Stimulated activated effector memory CD8-positive, alpha-beta T cell treated with anti-CD3 and anti-CD28 coated beads, Interleukin-12 subunit alpha, Interleukin-12 subunit beta, amount 100 ng/mL, for 72 hours (primary cell): Measurements from ENCODE around the gene ZNF236.
"Not testable (repeated sequence)": the region's sequence is repeated elsewhere in the genome, so short reads cannot be mapped to it uniquely, and the experiment has no call there.

ENCODE experiments used
- ATAC-seq: fragments of 150-1000 bp; cut with Tn5 transposase; 2 replicates; pipeline ENCODE4 v1.10.0; 2021
- DNase-seq, 2 donors: peaks; one replicate each; pipeline ENCODE4 v3.0.0; 2021 to 2022; ENCODE audit warnings: low spot score in 2 of 2
- H3K27ac Mint-ChIP-seq: one replicate; pipeline ENCODE4 v1.8.0; 2022; ENCODE audit warnings: mild to moderate bottlenecking, mixed read lengths
- H3K36me3 Mint-ChIP-seq: one replicate; pipeline ENCODE4 v1.8.0; 2022; ENCODE audit warnings: mild to moderate bottlenecking, mixed read lengths
- H3K4me1 Mint-ChIP-seq: one replicate; pipeline ENCODE4 v1.8.0; 2022; ENCODE audit warnings: mixed read lengths
- H3K4me3 Mint-ChIP-seq: one replicate; pipeline ENCODE4 v1.8.0; 2022; ENCODE audit warnings: mild to moderate bottlenecking, mixed read lengths
- H3K9me3 Mint-ChIP-seq: one replicate; pipeline ENCODE4 v1.8.0; 2022; ENCODE audit warnings: mixed read lengths

Gene ZNF236

DNA sequence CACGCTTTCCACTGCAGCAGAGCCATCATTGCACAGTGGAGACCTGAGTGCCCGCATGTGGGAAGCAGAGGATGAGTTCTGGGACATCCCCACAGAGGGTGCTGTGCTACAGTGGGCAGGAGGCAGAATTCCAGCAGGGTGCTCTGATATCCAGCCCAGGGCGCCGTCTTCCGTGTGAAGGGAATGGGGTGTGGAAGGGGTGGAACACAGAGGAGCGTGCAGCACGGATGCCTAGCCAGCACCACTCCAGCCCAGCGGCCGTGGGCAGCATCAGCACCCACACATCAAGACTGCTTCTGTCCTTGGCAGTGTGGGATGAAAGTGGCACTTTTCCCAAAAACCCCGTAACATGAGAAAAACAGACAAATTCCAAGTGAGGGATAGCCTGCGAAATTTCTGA, 134.3 kb downstream of the ZNF236 start:
- Mint-ChIP-seq H3K4me1 (peaks cover 12% of the 10 kb centered on the region), H3K27ac (peak overlapping the region; percentile 80), H3K4me3 (peak overlapping the region; percentile 34), H3K36me3 (peaks cover 53% of the 10 kb centered on the region), H3K9me3 (no peaks in the 10 kb centered on the region)
- no peak for ATAC-seq
- no peak for DNase-seq

DNA sequence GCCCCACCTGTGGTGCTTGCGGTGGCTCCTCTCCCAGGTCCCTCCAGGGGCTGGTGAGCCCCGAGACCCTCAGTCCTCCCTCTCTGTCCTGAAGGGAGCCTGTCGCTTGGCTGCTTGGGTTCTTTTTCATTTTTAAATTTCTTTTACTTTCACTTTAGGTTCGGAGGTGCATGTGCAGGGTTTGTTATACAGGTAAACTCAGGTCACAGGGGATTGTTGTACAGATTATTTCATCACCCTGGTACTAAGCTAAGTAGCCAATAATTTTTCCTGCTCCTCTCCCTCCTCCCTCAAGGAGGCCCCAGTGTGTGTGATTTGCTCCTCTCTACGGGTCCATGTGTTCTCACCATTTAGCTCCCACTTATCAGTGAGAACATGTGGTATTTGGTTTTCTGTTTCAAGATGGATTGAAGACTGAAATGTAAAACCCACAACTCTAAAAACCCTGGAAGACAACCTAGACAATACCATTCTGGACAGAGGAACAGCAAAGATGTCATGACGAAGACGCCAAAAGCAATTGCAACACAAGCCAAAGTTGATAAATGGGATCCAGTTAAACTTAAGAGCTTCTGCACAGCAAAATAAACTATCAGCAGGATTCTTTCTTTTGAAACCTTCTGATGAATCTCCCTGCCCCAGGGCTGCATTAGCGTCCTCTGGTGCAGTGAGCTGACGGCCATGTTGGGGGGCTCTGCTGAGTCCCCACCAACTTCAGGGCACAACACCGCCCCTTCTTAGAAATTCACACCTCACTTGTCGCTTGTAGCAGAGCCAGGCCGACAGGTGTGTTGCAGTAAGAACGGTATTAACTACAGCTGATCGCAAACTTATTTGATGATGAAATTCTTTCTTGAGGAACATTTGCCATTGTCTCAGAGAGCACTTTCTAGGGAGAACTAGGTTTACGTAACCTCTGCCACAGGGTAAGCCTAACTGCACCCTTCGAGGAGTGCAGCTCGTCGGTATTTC, 135.3 kb downstream of the ZNF236 start:
- ATAC-seq (no peak), DNase-seq (no peak)
- H3K4me3 Mint-ChIP-seq: peak overlapping the region; percentile 34
- H3K36me3 Mint-ChIP-seq: peaks cover 61% of the 10 kb centered on the region
- no peaks in the 10 kb centered on the region for H3K9me3 Mint-ChIP-seq
- H3K4me1 Mint-ChIP-seq: peaks cover 19% of the 10 kb centered on the region
- peak overlapping the region; percentile 80 for H3K27ac Mint-ChIP-seq

DNA sequence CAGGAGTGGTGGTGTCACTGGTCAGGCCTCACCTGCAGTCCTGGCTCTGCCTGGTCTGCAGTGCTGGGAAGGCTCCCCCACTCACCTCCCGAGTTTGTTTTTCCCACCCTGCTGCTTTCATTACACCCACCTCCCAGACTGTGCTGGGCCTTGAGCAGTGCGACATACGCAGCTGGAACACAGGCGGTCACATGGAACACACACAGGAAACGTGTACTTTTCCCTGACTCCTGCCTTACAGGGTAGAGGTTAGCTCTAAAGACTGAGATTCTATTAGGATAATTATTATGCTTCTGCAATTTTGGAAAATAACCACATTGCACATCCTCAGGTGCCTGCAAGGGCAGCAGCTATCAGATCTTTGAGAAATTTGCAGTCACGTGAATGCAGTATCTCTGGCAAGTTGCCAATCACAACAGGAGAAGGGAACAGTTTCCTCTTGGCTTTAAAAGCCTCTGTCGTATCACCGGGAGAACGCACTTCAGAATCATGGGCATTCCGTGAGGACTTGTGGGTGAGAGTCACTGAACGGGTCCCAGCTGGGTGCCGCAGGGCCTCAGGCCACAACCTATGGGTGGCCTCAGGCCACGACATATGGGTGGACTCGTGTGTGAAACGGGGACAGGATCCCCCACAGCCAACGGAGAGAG, 136.5 kb downstream of the ZNF236 start:
- H3K4me1 Mint-ChIP-seq: peaks cover 31% of the 10 kb centered on the region
- no peaks in the 10 kb centered on the region for H3K9me3 Mint-ChIP-seq
- DNase-seq: no peak
- no peak overlapping the region for H3K27ac Mint-ChIP-seq
- peaks cover 68% of the 10 kb centered on the region for H3K36me3 Mint-ChIP-seq
- no peak overlapping the region for H3K4me3 Mint-ChIP-seq
- ATAC-seq: peak; percentile 31

DNA sequence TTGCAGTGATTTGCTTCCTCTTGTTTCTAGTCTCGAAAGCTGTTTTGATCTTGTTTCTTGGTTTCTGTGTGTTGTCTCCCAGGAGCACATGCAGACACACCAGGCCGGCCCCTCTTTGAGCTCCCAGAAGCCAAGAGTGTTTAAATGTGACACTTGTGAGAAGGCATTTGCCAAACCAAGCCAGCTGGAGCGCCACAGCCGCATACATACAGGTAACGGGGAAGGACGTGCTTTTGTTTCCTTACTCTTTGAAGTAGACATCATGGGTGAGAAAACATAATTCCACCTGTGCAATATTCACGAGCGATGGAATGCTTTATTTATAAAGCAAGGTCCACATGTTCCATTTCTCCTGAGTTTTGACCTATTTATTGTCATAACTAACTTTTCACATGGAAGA, 137.2 kb downstream of the ZNF236 start:
- no peak for DNase-seq
- no peak for ATAC-seq
- Mint-ChIP-seq H3K4me1 (peaks cover 38% of the 10 kb centered on the region), H3K9me3 (no peaks in the 10 kb centered on the region), H3K4me3 (no peak overlapping the region), H3K27ac (no peak overlapping the region), H3K36me3 (peaks cover 65% of the 10 kb centered on the region)

DNA sequence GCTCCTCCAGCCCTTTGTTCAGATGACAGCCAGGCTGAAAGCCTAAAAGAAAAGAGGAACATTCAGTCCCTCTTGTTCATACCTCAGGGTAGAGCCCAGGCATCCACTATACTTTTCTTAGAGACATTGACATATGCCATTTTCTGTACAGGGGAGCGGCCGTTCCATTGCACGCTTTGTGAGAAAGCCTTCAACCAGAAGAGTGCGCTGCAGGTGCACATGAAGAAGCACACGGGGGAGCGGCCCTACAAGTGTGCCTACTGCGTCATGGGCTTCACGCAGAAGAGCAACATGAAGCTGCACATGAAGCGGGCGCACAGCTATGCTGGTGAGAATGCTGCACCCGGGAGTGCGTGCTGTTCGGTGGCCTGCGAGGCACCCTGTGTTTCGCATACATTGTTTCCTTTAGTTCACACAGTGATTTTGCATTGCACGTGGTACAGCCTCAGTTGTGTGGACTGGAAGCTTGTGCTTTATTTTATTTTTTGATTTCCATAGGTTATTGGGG, 138.2 kb downstream of the ZNF236 start:
- Mint-ChIP-seq H3K27ac (no peak overlapping the region), H3K4me3 (no peak overlapping the region), H3K36me3 (peaks cover 72% of the 10 kb centered on the region), H3K9me3 (no peaks in the 10 kb centered on the region), H3K4me1 (peaks cover 46% of the 10 kb centered on the region)
- no peak for DNase-seq
- no peak for ATAC-seq

DNA sequence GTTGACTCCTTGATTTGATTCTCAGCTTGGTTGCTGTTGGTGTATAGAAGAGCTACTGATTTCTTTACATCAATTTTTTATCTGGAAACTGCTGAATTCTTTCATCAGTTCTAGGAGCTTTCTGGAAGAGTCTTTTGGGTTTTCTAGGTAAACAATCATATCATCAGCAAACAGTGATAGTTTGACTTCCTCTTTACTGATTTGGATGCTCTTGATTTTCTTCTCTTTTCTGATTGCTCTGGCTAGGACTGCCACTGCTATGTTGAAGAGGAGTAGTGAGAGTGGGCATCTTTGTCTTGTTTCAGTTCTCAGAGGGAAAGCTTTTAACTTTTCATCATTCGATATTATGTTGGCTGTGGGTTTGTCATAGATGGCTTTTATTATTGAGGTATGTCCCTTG, 140.5 kb downstream of the ZNF236 start:
- Mint-ChIP-seq H3K9me3 (no peaks in the 10 kb centered on the region), H3K4me3 (no peak overlapping the region), H3K36me3 (peaks cover 59% of the 10 kb centered on the region), H3K27ac (peak overlapping the region; percentile 57), H3K4me1 (peaks cover 37% of the 10 kb centered on the region)
- ATAC-seq: no peak
- no peak for DNase-seq

DNA sequence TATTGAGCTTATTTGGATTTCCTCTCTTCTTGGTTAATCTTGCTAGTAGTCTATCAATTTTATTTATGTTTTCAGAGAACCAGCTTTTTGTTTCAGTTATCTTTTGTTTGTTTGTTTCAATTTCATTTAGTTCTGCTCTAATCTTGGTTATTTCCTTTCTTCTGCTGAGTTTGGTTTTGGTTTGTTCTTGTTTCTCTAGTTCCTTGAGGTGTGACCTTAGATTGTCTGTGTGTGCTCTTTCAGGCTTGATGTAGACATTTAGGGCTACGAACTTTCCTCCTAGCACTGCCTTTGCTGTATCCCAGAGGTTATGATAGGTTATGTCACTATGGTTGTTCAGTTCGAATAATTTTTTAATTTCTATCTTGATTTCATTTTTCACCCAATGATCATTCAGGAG, 141.6 kb downstream of the ZNF236 start:
- peak overlapping the region; percentile 17 for H3K4me3 Mint-ChIP-seq
- H3K36me3 Mint-ChIP-seq: peaks cover 52% of the 10 kb centered on the region

DNA sequence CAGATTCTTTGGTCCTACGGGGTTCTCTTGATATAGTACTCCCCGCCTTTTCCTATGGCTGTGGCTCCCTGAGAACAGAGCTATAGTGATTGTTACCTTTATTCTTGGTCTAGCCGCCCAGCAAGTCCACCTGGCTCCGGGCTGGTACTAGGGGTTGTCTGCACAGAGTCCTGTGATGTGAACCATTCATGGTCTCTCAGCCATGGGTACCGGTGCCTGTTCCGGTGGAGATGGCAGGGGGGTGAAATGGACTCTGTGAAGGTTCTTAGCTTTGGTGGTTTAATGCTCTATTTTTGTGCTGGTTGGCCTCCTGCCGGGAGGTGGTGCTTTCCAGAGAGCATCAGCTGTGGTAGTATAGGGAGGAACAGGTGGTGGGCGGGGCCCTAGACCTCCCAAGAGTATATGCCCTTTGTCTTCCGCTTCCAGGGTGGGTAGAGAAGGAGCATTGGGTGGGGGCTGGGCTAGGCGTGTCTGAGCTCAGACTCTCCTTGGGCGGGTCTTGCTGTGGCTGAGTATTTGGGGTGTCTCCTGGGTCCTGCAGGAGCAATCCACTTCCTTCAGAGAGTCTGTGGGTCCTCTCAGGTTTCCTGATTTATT, 143.3 kb downstream of the ZNF236 start:
- H3K36me3 Mint-ChIP-seq: peaks cover 41% of the 10 kb centered on the region
- ATAC-seq, H3K4me3 Mint-ChIP-seq, DNase-seq, H3K9me3 Mint-ChIP-seq: not testable (repeated sequence)
- H3K27ac Mint-ChIP-seq: peak overlapping the region; percentile 71
- peaks cover 37% of the 10 kb centered on the region for H3K4me1 Mint-ChIP-seq

More for the DNA sequence above, 141.6 kb downstream of the ZNF236 start:
- no peak for DNase-seq
- H3K4me1 Mint-ChIP-seq: peaks cover 37% of the 10 kb centered on the region
- no peaks in the 10 kb centered on the region for H3K9me3 Mint-ChIP-seq
- H3K27ac Mint-ChIP-seq: peak overlapping the region; percentile 57
- ATAC-seq: no peak

DNA sequence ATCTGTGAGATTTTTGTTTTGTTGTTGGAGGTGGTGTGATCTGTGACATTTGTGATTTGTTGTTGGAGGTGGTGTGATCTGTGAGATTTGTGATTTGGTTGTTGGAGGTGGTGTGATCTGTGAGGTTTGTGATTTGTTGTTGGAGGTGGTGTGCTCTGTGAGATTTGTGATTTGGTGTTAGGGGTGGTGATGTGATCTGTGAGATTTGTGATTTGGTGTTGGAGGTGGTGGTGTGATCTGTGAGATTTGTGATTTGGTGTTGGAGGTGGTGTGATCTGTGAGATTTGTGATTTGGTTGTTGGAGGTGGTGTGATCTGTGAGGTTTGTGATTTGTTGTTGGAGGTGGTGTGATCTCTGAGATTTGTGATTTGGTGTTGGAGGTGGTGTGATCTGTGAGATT, 144.9 kb downstream of the ZNF236 start:
- not testable (repeated sequence) for H3K27ac Mint-ChIP-seq, H3K9me3 Mint-ChIP-seq, H3K4me3 Mint-ChIP-seq, DNase-seq, ATAC-seq
- Mint-ChIP-seq H3K36me3 (peaks cover 27% of the 10 kb centered on the region), H3K4me1 (peaks cover 30% of the 10 kb centered on the region)

DNA sequence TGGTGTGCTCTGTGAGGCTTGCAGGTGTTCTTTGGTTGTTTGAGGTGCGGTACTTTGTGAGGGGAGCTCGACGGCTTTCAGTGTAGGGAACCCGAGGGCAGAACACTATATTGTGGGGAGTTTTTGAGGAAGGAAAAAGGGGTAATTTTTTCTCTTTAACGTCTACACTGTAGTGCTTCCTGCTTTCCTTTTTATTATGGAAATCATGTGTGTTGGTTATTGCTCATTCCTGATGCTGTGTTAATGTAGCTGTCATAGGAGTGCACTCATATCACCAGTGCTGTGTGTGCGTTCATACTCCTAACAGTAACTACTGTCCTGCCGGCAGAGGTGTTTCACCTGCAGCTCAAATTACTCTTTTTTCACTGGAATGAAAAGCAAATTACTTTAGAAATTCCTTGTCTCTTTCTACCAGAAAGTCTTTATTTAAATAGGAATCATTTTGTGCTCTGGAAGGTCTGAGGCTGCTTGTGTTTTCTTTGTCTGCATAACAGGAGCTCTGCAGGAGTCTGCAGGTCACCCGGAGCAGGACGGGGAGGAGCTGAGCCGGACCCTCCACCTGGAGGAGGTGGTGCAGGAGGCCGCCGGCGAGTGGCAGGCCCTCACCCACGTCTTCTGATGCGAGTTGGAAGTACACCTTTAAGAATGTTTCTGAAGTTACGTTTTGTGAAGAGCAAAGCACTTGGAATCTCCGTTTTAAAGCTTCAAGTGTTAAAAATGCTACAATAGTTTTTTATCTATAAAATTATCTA, 145.5 kb downstream of the ZNF236 start:
- Mint-ChIP-seq H3K9me3 (no peaks in the 10 kb centered on the region), H3K27ac (no peak overlapping the region), H3K4me3 (no peak overlapping the region), H3K36me3 (peaks cover 23% of the 10 kb centered on the region), H3K4me1 (peaks cover 24% of the 10 kb centered on the region)
- DNase-seq: no peak
- ATAC-seq: no peak

DNA sequence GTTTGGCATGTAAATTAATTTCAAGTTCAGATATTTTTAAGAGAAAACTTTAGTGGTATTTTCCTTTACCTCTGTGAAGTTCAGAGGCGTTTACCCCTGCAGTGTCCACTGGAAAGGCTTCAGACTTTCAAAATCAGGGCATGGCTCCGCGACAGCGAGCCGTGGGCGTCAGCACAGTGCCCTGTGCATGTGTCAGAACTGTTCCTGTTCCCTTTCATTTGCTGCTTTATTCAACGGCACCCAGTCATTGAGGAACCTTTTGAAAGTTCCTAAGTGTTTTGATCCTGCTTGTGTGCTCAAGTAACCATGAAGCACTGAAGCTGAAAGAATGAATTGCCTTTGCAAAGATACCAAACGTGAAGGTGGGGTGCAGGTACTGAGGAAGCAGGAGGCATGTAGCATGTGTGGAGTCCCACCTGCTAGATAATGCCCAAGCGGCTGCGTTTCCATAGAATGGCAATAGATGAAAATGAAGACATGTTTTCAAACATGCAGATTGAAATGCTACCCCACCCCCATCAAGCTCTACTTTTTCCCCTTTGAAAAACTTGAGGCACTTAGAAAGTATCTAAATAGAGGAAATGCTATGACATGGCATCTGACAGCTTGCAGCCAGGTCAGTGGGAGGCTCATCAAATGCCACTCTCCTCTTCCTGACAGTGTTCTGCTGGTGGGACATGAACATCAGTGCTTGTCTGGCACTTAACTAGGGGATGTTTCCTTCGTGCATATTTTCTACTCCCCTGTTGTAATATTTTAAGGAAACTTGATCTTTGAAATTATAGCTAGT, 148.6 kb downstream of the ZNF236 start:
- Mint-ChIP-seq H3K27ac (no peak overlapping the region), H3K9me3 (no peaks in the 10 kb centered on the region), H3K4me3 (no peak overlapping the region), H3K4me1 (no peaks in the 10 kb centered on the region), H3K36me3 (peaks cover 6% of the 10 kb centered on the region)
- ATAC-seq: no peak
- no peak for DNase-seq

DNA sequence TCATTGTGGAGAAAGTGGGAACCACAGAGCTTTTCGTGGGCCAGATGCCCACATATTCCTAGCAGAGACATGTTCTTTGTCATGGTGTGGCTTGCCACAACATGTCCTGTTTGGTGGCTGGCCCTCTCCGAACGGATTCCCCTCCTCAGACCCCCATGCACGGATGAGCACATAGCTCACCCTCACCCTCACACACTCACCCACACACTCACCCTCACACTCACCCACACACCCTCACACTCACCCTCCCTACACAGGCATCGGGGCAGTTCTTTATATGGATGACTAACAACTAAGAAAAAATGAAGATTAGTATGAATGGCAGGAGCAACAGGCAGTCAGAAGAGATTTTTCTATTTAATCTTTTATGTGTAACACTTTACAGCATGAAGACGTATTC, 149.9 kb downstream of the ZNF236 start:
- DNase-seq (no peak), ATAC-seq (no peak)
- H3K4me3 Mint-ChIP-seq: no peak overlapping the region
- no peak overlapping the region for H3K27ac Mint-ChIP-seq
- no peaks in the 10 kb centered on the region for H3K9me3 Mint-ChIP-seq
- peaks cover 6% of the 10 kb centered on the region for H3K36me3 Mint-ChIP-seq
- H3K4me1 Mint-ChIP-seq: no peaks in the 10 kb centered on the region

DNA sequence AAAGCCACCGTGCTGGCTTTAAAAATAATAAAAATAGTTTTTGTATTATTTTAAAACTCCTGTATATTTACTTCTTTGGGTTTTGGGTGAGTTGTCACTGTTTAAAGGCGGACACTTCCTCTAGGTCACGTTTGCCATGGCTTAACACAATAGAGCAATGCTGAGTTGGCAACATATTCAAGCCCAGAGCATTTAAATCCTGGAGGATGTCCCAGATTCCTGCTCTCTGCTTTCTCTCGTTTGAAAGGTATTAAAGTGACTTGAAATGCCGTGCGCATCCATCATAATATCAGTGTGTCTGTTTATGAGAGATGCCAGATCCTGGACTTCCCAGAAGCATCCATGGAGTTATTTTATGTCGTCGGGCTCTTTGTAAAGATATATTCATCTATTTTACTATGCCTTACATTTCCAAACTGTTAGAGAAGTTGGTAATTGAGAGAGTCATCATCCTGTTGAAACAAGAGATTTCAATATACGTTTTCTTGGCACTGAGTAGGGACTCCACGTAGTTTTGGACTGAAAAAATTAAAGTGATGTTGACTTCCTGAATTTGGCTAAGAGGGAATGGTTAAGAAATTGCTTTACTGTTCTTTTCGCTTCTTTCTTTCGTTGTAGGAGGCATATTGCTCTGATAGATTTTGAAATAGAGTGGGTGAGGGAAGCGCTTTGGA, 150.6 kb downstream of the ZNF236 start:
- Mint-ChIP-seq H3K9me3 (no peaks in the 10 kb centered on the region), H3K4me1 (no peaks in the 10 kb centered on the region), H3K27ac (no peak overlapping the region), H3K4me3 (no peak overlapping the region), H3K36me3 (peaks cover 6% of the 10 kb centered on the region)
- DNase-seq (no peak), ATAC-seq (no peak)
